H1 (cell line): ENCODE data around the gene CST4.

Experiments
- ASH2L ChIP-seq: fragments of 200-600, 300-600 bp; sonication (generic); IDR thresholded peaks from one replicate; pipeline ENCODE4 v1.7.1; 2017; ENCODE audit warnings: low read length
- EP300 ChIP-seq, 2 experiments: IDR thresholded peaks; 1 replicate in 1 of 2; 2 replicates in 1 of 2; pipeline ENCODE4 v1.6.1; 2011 to 2012; ENCODE audit warnings: low read depth in 2 of 2, low read length in 2 of 2, mild to moderate bottlenecking in 2 of 2, borderline replicate concordance in 1 of 2, inconsistent platforms in 1 of 2, moderate library complexity in 1 of 2
- EZH2 ChIP-seq: fragments of 200-600 bp; sonication (generic); IDR thresholded peaks from 2 replicates; pipeline ENCODE4 v1.7.1; 2012; ENCODE audit warnings: low read depth, mild to moderate bottlenecking, moderate library complexity, low read length, inconsistent platforms; ENCODE audit not compliant: severe bottlenecking
- NRF1 ChIP-seq: IDR thresholded peaks from 2 replicates; pipeline ENCODE4 v1.6.1; 2011; ENCODE audit warnings: mild to moderate bottlenecking, low read depth, low read length, improper control_type of control experiment
- PHF8 ChIP-seq: fragments of 200-600 bp; sonication (generic); conservative IDR thresholded peaks from 2 replicates; pipeline ENCODE4 v1.7.1; 2012; ENCODE audit warnings: low read depth, mild to moderate bottlenecking, inconsistent platforms, low read length, moderate library complexity
- TAF1 ChIP-seq: IDR thresholded peaks from 2 replicates; pipeline ENCODE4 v1.6.1; 2011; ENCODE audit warnings: mild to moderate bottlenecking, low read depth, low read length
- TF ChIP-seq, protein P1 (sequence below), 3 experiments: IDR thresholded peaks; 1 replicate in 2 of 3; 2 replicates in 1 of 3; pipeline versions ENCODE4 v1.5.1 to v1.6.1; 2011; ENCODE audit warnings: low read length in 3 of 3, mild to moderate bottlenecking in 3 of 3, inconsistent platforms in 2 of 3, low read depth in 1 of 3, moderate library complexity in 1 of 3; ENCODE audit not compliant: insufficient read depth in 1 of 3; ENCODE audit errors: control extremely low read depth in 1 of 3
- TF ChIP-seq, protein P2 (sequence below): IDR thresholded peaks from 2 replicates; pipeline ENCODE4 v1.6.1; 2011; ENCODE audit warnings: low read length, improper control_type of control experiment

DNA sequence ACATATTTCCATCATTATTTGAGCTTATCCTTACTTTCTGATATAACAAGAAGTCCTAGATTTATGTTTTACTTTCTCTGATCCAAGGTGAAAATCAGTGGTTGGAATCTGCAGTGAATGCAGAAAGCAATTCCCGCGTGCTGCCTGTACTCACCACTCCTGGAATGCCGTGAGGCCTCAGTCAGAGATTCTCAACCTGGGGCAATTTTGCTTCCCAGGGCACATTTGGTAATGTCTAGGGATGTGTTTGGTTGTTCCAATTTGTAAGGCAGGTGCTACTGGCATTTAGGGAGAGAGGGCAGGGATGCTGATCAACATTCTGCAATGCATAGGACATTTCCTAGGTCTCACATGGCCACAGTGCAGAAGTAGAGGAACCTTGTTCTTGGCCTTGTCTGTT lies 23.9 kb downstream of the CST4 start:
- TF ChIP-seq NRF1 = no peak
- TF ChIP-seq, protein P1, sequence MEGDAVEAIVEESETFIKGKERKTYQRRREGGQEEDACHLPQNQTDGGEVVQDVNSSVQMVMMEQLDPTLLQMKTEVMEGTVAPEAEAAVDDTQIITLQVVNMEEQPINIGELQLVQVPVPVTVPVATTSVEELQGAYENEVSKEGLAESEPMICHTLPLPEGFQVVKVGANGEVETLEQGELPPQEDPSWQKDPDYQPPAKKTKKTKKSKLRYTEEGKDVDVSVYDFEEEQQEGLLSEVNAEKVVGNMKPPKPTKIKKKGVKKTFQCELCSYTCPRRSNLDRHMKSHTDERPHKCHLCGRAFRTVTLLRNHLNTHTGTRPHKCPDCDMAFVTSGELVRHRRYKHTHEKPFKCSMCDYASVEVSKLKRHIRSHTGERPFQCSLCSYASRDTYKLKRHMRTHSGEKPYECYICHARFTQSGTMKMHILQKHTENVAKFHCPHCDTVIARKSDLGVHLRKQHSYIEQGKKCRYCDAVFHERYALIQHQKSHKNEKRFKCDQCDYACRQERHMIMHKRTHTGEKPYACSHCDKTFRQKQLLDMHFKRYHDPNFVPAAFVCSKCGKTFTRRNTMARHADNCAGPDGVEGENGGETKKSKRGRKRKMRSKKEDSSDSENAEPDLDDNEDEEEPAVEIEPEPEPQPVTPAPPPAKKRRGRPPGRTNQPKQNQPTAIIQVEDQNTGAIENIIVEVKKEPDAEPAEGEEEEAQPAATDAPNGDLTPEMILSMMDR (IDR thresholded peaks at IDR 0.05; ENCODE audit: control extremely low read depth in 1 of 3, insufficient read depth in 1 of 3, low read depth in 1 of 3, low read length in 3 of 3) = no peak
- TF ChIP-seq, protein P2, sequence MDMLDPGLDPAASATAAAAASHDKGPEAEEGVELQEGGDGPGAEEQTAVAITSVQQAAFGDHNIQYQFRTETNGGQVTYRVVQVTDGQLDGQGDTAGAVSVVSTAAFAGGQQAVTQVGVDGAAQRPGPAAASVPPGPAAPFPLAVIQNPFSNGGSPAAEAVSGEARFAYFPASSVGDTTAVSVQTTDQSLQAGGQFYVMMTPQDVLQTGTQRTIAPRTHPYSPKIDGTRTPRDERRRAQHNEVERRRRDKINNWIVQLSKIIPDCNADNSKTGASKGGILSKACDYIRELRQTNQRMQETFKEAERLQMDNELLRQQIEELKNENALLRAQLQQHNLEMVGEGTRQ = no peak
- no peak for TF ChIP-seq ASH2L
- TF ChIP-seq TAF1 = no peak
- TF ChIP-seq PHF8 = no peak
- TF ChIP-seq EZH2 = no peak
- no peak for TF ChIP-seq EP300 (IDR thresholded peaks at IDR 0.05; ENCODE audit: borderline replicate concordance in 1 of 2, low read depth in 2 of 2, low read length in 2 of 2)
